ENCODE results near the gene CDKAL1.

GRCh38 chr6:21071780-21072468, 537.7 kb downstream of the CDKAL1 start:
- TF ChIP-seq ZNF274 (IDR thresholded peaks at IDR 0.05; ENCODE audit: borderline replicate concordance, low read depth, low read length), result no peak
- TF ChIP-seq ZNF395 (CRISPR knock-in tag; IDR thresholded peaks at IDR 0.05), result no peak
- no peak for TF ChIP-seq CTCF (IDR thresholded peaks at IDR 0.05 in 2 of 3, conservative IDR thresholded peaks at IDR 0.05 in 1 of 3; ENCODE audit: insufficient read depth in 2 of 3, low read depth in 1 of 3, low read length in 3 of 3)
- no peak for TF ChIP-seq TAF1 (IDR thresholded peaks at IDR 0.05; ENCODE audit: control insufficient read depth, extremely low read depth, insufficient read depth, low read length, severe bottlenecking)
- TF ChIP-seq SIRT6 (IDR thresholded peaks at IDR 0.05; ENCODE audit: low read depth, low read length), result no peak

Data from K562 (cell line).